ENCODE results near the gene RLF. TPM values are rescaled to one million over a fixed set of nuclear protein-coding genes. Genes with fewer than 3 reads are reported as not detected.
A peak's percentile ranks its signal among the peaks of the same experiment; 100 is the strongest.

RLF gene
- total and polyA plus RNA-seq, 2 donors from 2014 or later: 3.5 to 15.8 TPM

DNA sequence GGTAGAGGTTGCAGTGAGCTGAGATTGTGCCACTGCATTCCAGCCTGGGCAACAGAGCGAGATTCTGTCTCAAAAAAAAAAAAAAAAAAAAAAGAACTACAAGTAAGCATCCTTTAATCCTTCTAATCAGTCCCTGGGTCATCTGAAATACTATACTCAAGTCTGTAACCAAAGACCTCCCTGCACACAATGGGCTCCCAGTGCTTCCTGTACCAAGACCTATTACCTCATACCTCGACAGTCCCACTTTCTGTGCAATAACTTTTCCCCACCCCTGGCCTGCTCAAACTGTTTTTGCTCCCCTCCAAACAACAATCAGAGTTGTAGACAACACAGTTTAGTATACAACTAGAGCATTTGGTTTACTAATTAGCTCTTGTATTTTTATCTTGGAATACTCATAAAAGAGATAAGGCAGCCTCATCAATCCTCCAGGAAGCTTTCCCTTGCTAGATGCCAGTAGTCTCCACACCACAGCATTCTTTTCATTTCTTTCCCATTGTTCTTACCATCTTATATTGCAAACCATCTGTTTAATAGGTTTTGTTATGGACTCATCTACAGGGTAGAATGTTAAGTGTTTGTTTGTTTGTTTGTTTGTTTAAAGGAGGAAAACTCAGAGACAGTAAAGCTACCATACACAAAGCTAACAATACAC lies 19.2 kb upstream of the RLF start:
- no peaks in the 10 kb centered on the region for H3K36me3 ChIP-seq (ENCODE audit: control insufficient read depth in 2 of 3, insufficient read depth in 3 of 3, low read length in 3 of 3)
- peaks cover 3% of the 10 kb centered on the region for H3K27me3 ChIP-seq (ENCODE audit: control insufficient read depth, insufficient read depth, low read length)
- TF ChIP-seq, protein P1, sequence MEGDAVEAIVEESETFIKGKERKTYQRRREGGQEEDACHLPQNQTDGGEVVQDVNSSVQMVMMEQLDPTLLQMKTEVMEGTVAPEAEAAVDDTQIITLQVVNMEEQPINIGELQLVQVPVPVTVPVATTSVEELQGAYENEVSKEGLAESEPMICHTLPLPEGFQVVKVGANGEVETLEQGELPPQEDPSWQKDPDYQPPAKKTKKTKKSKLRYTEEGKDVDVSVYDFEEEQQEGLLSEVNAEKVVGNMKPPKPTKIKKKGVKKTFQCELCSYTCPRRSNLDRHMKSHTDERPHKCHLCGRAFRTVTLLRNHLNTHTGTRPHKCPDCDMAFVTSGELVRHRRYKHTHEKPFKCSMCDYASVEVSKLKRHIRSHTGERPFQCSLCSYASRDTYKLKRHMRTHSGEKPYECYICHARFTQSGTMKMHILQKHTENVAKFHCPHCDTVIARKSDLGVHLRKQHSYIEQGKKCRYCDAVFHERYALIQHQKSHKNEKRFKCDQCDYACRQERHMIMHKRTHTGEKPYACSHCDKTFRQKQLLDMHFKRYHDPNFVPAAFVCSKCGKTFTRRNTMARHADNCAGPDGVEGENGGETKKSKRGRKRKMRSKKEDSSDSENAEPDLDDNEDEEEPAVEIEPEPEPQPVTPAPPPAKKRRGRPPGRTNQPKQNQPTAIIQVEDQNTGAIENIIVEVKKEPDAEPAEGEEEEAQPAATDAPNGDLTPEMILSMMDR (IDR thresholded peaks at IDR 0.05; ENCODE audit: borderline replicate concordance, extremely low read depth, insufficient read depth): no peak
- no peak for FAIRE-seq
- H3K27ac ChIP-seq (ENCODE audit: low read depth in 2 of 2, low read length in 2 of 2): no peak overlapping the region
- no peaks in the 10 kb centered on the region for H3K4me1 ChIP-seq (ENCODE audit: control insufficient read depth in 2 of 3, insufficient read depth in 2 of 3, low read depth in 1 of 3, low read length in 3 of 3)
- no peaks in the 10 kb centered on the region for H3K9me3 ChIP-seq (ENCODE audit: control insufficient read depth in 2 of 3, insufficient read depth in 1 of 3, low read length in 3 of 3)
- no peak overlapping the region for H3K4me3 ChIP-seq (ENCODE audit: low read length in 3 of 3)
- DNase-seq: no peak
- intact Hi-C loops (cut with DNase I): no loop called here
- no peak overlapping the region for H3K9ac ChIP-seq (ENCODE audit: low read length in 3 of 3)

DNA sequence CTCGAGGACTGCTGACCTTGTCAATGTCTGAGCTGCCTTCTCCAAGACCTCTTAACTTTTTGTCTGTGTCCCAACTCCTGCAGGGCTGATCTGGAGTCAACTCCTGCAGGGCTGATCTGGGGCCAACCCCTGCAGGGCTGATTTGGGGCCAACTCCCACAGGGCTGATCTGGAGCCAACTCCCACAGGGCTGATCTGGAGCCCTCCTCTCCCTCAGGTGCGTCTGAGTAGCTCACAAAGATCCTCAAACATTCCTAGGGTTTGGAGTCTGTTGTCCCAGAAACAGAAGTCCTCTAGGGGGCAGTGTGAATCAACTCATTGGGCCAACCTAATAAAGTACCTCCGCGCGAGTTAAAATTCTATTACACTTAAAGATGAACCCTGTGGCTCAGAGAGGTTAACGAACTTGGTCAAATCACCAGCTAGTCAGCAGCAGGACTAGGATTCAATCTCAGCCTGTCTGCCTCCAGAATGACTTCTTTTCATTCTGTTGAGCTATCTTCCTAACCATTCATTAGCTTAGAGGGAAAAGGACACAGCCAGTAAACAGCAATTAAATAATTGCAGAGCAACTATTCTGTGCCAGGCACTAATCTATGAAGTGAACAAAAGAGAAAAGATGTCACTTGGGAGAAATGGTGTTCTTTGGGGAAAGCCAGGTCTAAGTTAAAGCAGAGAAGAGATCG lies 17.2 kb upstream of the RLF start:
- H3K9ac ChIP-seq (ENCODE audit: low read length in 3 of 3): no peak overlapping the region
- peak; percentile 29 for FAIRE-seq
- no peaks in the 10 kb centered on the region for H3K9me3 ChIP-seq (ENCODE audit: control insufficient read depth in 2 of 3, insufficient read depth in 1 of 3, low read length in 3 of 3)
- intact Hi-C loops (cut with DNase I): no loop called here
- H3K4me3 ChIP-seq (ENCODE audit: low read length in 3 of 3): no peak overlapping the region
- H3K36me3 ChIP-seq (ENCODE audit: control insufficient read depth in 2 of 3, insufficient read depth in 3 of 3, low read length in 3 of 3): no peaks in the 10 kb centered on the region
- DNase-seq: peak in 4 of 5 donors; percentile 52 to 91 (median 78)
- H3K4me1 ChIP-seq (ENCODE audit: control insufficient read depth in 2 of 3, insufficient read depth in 2 of 3, low read depth in 1 of 3, low read length in 3 of 3): no peaks in the 10 kb centered on the region
- no peak overlapping the region for H3K27ac ChIP-seq (ENCODE audit: low read depth in 2 of 2, low read length in 2 of 2)
- H3K27me3 ChIP-seq (ENCODE audit: control insufficient read depth, insufficient read depth, low read length): peaks cover 3% of the 10 kb centered on the region
- TF ChIP-seq, protein P1 (IDR thresholded peaks at IDR 0.05; ENCODE audit: borderline replicate concordance, extremely low read depth, insufficient read depth): peak; percentile 72

DNA sequence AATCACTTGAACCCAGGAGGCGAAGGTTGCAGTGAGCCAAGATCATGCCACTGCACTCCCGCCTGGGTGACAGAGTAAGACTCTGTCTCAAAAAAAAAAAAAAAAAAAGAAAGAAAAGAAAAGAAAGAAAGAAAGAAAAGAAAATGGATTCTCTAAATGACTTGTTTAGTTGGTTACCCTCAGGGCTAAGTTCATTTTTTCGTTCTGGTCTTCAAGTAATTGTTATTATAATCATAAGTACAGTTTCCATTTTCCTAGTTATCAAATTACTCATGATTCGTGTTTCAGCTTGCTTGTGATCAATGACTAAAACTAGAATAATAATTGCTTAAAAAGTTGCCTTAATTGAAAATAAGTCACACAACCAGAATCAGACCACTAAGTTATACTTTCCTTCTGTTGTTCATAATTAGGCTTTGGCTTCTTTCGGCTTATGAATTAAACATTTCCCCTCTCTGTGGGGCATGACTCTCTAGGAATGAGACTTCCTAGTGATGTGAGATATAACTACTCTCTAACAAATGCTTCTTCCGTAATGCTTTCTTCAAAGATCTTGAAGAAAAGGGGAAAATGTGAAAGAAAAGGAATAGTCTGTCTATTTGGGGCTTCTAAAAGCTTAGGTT lies 9.6 kb upstream of the RLF start:
- H3K27me3 ChIP-seq (ENCODE audit: control insufficient read depth, insufficient read depth, low read length): no peaks in the 10 kb centered on the region
- H3K9me3 ChIP-seq (ENCODE audit: control insufficient read depth in 2 of 3, insufficient read depth in 1 of 3, low read length in 3 of 3): no peaks in the 10 kb centered on the region
- no peaks in the 10 kb centered on the region for H3K36me3 ChIP-seq (ENCODE audit: control insufficient read depth in 2 of 3, insufficient read depth in 3 of 3, low read length in 3 of 3)
- intact Hi-C loops (cut with DNase I): no loop called here
- no peak overlapping the region for H3K4me3 ChIP-seq (ENCODE audit: low read length in 3 of 3)
- FAIRE-seq (no peak), DNase-seq (no peak)
- H3K9ac ChIP-seq (ENCODE audit: low read length in 3 of 3): no peak overlapping the region
- TF ChIP-seq, protein P1 (IDR thresholded peaks at IDR 0.05; ENCODE audit: borderline replicate concordance, extremely low read depth, insufficient read depth): no peak
- no peaks in the 10 kb centered on the region for H3K4me1 ChIP-seq (ENCODE audit: control insufficient read depth in 2 of 3, insufficient read depth in 2 of 3, low read depth in 1 of 3, low read length in 3 of 3)
- H3K27ac ChIP-seq (ENCODE audit: low read depth in 2 of 2, low read length in 2 of 2): no peak overlapping the region
